ENCODE data around the gene TRAK1.

TRAK1 gene

GRCh38 chr3:42262525-42262924, 171.4 kb downstream of the TRAK1 start:
- DNase-seq (ENCODE audit: extremely low spot score): no peak
- CTCF ChIA-PET: interaction anchor here (2.9 kb wide), 1 partner anchor 15 kb away, joined by 8 read pairs; no protein-coding TSS in a partner anchor
- POLR2A ChIA-PET: no interaction called here
- TF ChIP-seq FOXK2 (IDR thresholded peaks at IDR 0.05) (no peak), SP1 (IDR thresholded peaks at IDR 0.05) (no peak), BHLHE40 (IDR thresholded peaks at IDR 0.05; ENCODE audit: borderline replicate concordance) (no peak), LEF1 (IDR thresholded peaks at IDR 0.05; ENCODE audit: borderline replicate concordance) (no peak), PKNOX1 (IDR thresholded peaks at IDR 0.05) (no peak), SUZ12 (IDR thresholded peaks at IDR 0.05) (no peak), FOXM1 (IDR thresholded peaks at IDR 0.05; ENCODE audit: borderline replicate concordance) (no peak), TARDBP (IDR thresholded peaks at IDR 0.05) (no peak), FOXA1 (IDR thresholded peaks at IDR 0.05) (no peak), ZNF384 (IDR thresholded peaks at IDR 0.05) (no peak)

DNA sequence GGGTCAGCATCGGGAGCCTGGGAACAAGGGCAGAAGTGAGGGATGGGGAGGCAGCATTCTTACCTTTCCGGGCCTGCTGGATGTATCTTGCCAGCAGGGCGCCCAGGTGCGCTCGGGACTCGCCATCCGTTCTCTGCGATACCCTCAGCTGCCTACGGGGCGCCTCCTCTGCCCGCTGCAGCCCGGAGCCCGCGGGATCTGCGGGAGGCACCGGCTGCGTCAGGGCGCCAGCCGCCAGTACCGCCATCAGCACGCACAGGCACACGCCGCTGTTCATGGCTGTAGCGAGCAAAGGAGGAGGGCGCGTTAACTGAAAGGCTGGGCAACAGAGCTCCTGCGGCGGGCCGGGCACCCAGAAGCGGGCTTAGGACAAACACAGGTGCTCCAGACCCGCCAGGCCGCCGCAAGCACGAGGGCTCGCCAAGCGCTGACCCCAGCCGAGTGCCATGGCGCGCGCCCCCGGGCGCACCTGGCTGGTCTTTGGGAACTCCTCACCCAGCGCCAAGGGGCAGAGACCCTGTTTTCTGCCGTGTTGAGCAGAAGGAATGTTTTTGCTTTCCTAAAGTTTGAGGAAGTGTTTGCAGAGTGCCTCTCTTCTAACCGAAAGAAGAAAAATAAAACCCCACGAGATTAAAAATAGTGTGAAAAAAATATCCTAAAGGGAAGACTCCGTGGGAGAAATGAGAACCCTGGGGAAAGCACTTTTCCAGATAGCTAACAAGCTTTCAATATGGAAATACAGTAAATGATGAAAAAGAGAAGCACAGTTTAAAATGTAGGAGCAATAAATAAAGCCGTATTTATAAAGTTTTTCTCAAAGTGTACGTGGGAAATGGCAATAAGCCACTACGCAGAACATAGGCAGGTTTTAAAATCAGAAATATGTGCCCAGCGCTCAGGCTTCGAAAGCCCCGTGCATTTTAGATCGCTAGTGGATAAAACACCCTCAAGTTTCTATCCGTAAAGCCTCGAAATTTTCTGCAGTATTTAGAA, 172.5 kb downstream of the TRAK1 start:
- DNase-seq (ENCODE audit: extremely low spot score): no peak
- POLR2A ChIA-PET: no interaction called here
- TF ChIP-seq FOXK2 (IDR thresholded peaks at IDR 0.05) (no peak), NFRKB (IDR thresholded peaks at IDR 0.05) (no peak), FOXA1 (IDR thresholded peaks at IDR 0.05) (no peak), PKNOX1 (IDR thresholded peaks at IDR 0.05) (no peak)
- CTCF ChIA-PET: no interaction called here

- no peak for DNase-seq (ENCODE audit: extremely low spot score)
- CTCF ChIA-PET: no interaction called here
- TF ChIP-seq LEF1 (IDR thresholded peaks at IDR 0.05; ENCODE audit: borderline replicate concordance): no peak
- no peak for TF ChIP-seq ELF4 (IDR thresholded peaks at IDR 0.05)
- no peak for TF ChIP-seq FOXK2 (IDR thresholded peaks at IDR 0.05)
- TF ChIP-seq PKNOX1 (IDR thresholded peaks at IDR 0.05): no peak
- TF ChIP-seq FOXA1 (IDR thresholded peaks at IDR 0.05): no peak
- no peak for TF ChIP-seq HDGF (IDR thresholded peaks at IDR 0.05; ENCODE audit: borderline replicate concordance)
- TF ChIP-seq NFRKB (IDR thresholded peaks at IDR 0.05): no peak
- no peak for TF ChIP-seq BHLHE40 (IDR thresholded peaks at IDR 0.05; ENCODE audit: borderline replicate concordance)
- no peak for TF ChIP-seq SP1 (IDR thresholded peaks at IDR 0.05)
- no peak; the same call in 1 of the 2 replicates for TF ChIP-seq L3MBTL2 (conservative IDR thresholded peaks at IDR 0.05)
- no peak for TF ChIP-seq ZNF384 (IDR thresholded peaks at IDR 0.05)
- no peak for TF ChIP-seq CTBP1 (IDR thresholded peaks at IDR 0.05; ENCODE audit: borderline replicate concordance)
- no peak for TF ChIP-seq ARNT (IDR thresholded peaks at IDR 0.05)
- TF ChIP-seq FOXM1 (IDR thresholded peaks at IDR 0.05; ENCODE audit: borderline replicate concordance): no peak
- POLR2A ChIA-PET: no interaction called here
These were observed 173.4 kb downstream of the TRAK1 start for GRCh38 chr3:42264399-42265058.

- ChIA-PET POLR2A (no interaction called here), CTCF (interaction anchor here (0.5 kb wide), 1 partner anchor 1084 kb away, joined by 3 read pairs; no protein-coding TSS in a partner anchor)
- no peak for TF ChIP-seq SUZ12 (IDR thresholded peaks at IDR 0.05)
- no peak for DNase-seq (ENCODE audit: extremely low spot score)
These were observed 174.2 kb downstream of the TRAK1 start for GRCh38 chr3:42265059-42265991.

DNA sequence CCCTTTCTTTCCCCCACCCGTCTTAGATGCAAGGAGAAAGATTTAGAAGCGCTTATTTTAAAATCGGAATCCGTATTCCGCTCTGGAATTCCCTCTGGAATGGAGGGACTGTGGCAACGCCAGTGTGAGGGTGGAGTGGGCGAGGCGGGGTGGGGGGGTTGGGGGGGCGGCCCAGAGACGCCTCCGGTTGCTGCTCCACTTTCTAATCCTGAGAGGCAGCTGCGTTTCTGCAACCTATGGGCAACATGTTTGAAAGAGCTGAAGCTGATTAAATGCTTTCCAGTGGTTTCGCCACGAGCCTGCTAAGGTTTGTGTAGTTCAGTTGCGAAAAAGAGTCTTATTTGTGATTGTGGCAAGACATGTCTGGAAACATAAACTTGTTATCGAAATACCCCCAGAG, 174.9 kb downstream of the TRAK1 start, which contains the start of gene CCK:
Gene CCK, minus strand, starts transcription at position 101 of the 400 bp plus-strand sequence. CDS start 2,555 bp downstream, outside the sequence.
- no peak for DNase-seq (ENCODE audit: extremely low spot score)
- ChIA-PET CTCF (interaction anchor here (0.5 kb wide), 1 partner anchor 1085 kb away, joined by 3 read pairs; no protein-coding TSS in a partner anchor), POLR2A (no interaction called here)
- TF ChIP-seq TARDBP (IDR thresholded peaks at IDR 0.05) (no peak), FOXM1 (IDR thresholded peaks at IDR 0.05; ENCODE audit: borderline replicate concordance) (no peak), LEF1 (IDR thresholded peaks at IDR 0.05; ENCODE audit: borderline replicate concordance) (no peak), NFRKB (IDR thresholded peaks at IDR 0.05) (no peak), HDGF (IDR thresholded peaks at IDR 0.05; ENCODE audit: borderline replicate concordance) (no peak), CTBP1 (IDR thresholded peaks at IDR 0.05; ENCODE audit: borderline replicate concordance) (no peak), FOXA1 (IDR thresholded peaks at IDR 0.05) (no peak)

All from HEK293T (cell line).